ENCODE data around the gene IGHMBP2.

DNA sequence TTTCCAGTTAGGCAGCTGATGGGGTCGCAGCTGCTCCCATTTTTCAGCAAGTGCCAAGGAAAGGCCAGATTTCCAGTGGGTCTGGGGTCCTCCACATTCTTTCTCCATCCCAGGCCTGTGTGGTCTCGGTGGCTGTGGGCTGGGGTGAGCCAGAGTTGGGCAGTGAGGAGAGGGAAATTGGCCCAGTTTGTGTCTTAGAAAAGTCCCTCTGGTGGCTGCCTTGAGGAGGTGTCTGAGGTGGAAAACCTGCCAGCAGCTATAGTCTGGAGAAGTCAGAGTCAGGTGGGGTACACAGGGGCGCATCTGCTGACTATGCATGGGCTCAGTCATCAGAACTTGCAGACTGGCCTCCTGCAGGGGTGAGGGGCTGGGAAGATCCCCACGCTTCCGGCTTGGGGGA lies 46.6 kb downstream of the IGHMBP2 start:
- TF ChIP-seq, protein P1, sequence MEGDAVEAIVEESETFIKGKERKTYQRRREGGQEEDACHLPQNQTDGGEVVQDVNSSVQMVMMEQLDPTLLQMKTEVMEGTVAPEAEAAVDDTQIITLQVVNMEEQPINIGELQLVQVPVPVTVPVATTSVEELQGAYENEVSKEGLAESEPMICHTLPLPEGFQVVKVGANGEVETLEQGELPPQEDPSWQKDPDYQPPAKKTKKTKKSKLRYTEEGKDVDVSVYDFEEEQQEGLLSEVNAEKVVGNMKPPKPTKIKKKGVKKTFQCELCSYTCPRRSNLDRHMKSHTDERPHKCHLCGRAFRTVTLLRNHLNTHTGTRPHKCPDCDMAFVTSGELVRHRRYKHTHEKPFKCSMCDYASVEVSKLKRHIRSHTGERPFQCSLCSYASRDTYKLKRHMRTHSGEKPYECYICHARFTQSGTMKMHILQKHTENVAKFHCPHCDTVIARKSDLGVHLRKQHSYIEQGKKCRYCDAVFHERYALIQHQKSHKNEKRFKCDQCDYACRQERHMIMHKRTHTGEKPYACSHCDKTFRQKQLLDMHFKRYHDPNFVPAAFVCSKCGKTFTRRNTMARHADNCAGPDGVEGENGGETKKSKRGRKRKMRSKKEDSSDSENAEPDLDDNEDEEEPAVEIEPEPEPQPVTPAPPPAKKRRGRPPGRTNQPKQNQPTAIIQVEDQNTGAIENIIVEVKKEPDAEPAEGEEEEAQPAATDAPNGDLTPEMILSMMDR (IDR thresholded peaks at IDR 0.05), result no peak
- no peak for TF ChIP-seq REST (IDR thresholded peaks at IDR 0.05; ENCODE audit: insufficient read depth in 1 of 2, low read depth in 2 of 2, low read length in 1 of 2)

Measured in Panc1 (cell line).